Osteoblast (primary cell): ENCODE data around the gene SNUPN. TPM values are rescaled to one million over a fixed set of nuclear protein-coding genes. Genes with fewer than 3 reads are reported as not detected.

Experiments
- DNase-seq: peaks from one replicate; pipeline ENCODE4 v3.0.0; 2011; ENCODE audit warnings: low spot score, mixed read lengths; ENCODE audit not compliant: insufficient read length; ENCODE audit errors: missing footprints
- H2AFZ ChIP-seq: 2 replicates; pipeline ENCODE4 v1.6.0; 2011; ENCODE audit warnings: mild to moderate bottlenecking, low read length
- H3K27ac ChIP-seq: 2 replicates; pipeline ENCODE4 v1.5.1; 2011; ENCODE audit warnings: mild to moderate bottlenecking, low read depth, low read length, moderate library complexity
- H3K27me3 ChIP-seq: 2 replicates; pipeline ENCODE4 v1.6.0; 2012; ENCODE audit warnings: mild to moderate bottlenecking, control low read depth, inconsistent platforms, low read length, moderate library complexity; ENCODE audit not compliant: insufficient read depth
- H3K36me3 ChIP-seq: 2 replicates; pipeline ENCODE4 v1.5.1; 2011; ENCODE audit warnings: mild to moderate bottlenecking, low read length, control low read depth, moderate library complexity; ENCODE audit not compliant: insufficient read depth
- H3K4me1 ChIP-seq: 2 replicates; pipeline ENCODE4 v1.5.1; 2011; ENCODE audit warnings: mild to moderate bottlenecking, low read length, control low read depth, moderate library complexity; ENCODE audit not compliant: insufficient read depth
- H3K4me2 ChIP-seq: 2 replicates; pipeline ENCODE4 v1.6.0; 2011; ENCODE audit warnings: mild to moderate bottlenecking, low read length; ENCODE audit not compliant: insufficient read depth
- H3K4me3 ChIP-seq: fragments of 200-600 bp; sonication (generic); 3 replicates; pipeline ENCODE4 v1.5.1; 2012; ENCODE audit warnings: mild to moderate bottlenecking, low read length, inconsistent platforms; ENCODE audit not compliant: insufficient read depth
- H3K79me2 ChIP-seq: 2 replicates; pipeline ENCODE4 v1.6.0; 2012; ENCODE audit warnings: mild to moderate bottlenecking, low read length, control low read depth, inconsistent platforms; ENCODE audit not compliant: insufficient read depth
- H3K9me3 ChIP-seq: 2 replicates; pipeline ENCODE4 v1.5.1; 2011; ENCODE audit warnings: low read depth, low read length, control low read depth
- H4K20me1 ChIP-seq: 2 replicates; pipeline ENCODE4 v1.6.0; 2012; ENCODE audit warnings: mild to moderate bottlenecking, low read length, control low read depth; ENCODE audit not compliant: insufficient read depth
- CTCF ChIP-seq: IDR thresholded peaks from 2 replicates; pipeline ENCODE4 v1.5.1; 2011; ENCODE audit warnings: mild to moderate bottlenecking, low read depth, low read length, moderate library complexity; ENCODE audit errors: extremely low read depth
- total RNA-seq: library from RNA; depleted of rRNA; stranded (reverse); fragments of >200 nt; gene quantifications from 2 replicates; pipeline ENCODE4 v1.2.3, GENCODE V29; 2012

SNUPN gene
- total RNA-seq, 1 donor, result 30.4 TPM

- peaks cover 8% of the 10 kb centered on the region for H3K79me2 ChIP-seq
- H3K4me2 ChIP-seq, result no peak overlapping the region
- H3K27me3 ChIP-seq, result no peaks in the 10 kb centered on the region
- no peak overlapping the region for H2AFZ ChIP-seq
- no peak overlapping the region for H3K4me3 ChIP-seq
- H3K36me3 ChIP-seq, result no peaks in the 10 kb centered on the region
- no peak overlapping the region for H3K27ac ChIP-seq
- no peaks in the 10 kb centered on the region for H4K20me1 ChIP-seq
- peaks cover 56% of the 10 kb centered on the region for H3K4me1 ChIP-seq
- no peak for TF ChIP-seq CTCF
- DNase-seq, result peak; percentile 81
- no peaks in the 10 kb centered on the region for H3K9me3 ChIP-seq
Measured at GRCh38 chr15:75669191-75669878, 43.8 kb upstream of the SNUPN start.

GRCh38 chr15:75666823-75667501 lies 41.4 kb upstream of the SNUPN start:
- peak overlapping the region; percentile 54 for H3K4me2 ChIP-seq
- peak overlapping the region; percentile 99 for H3K27ac ChIP-seq
- DNase-seq, result peak; percentile 99
- TF ChIP-seq CTCF, result peak; percentile 4
- peaks cover 23% of the 10 kb centered on the region for H3K79me2 ChIP-seq
- H3K9me3 ChIP-seq, result no peaks in the 10 kb centered on the region
- no peaks in the 10 kb centered on the region for H4K20me1 ChIP-seq
- no peaks in the 10 kb centered on the region for H3K36me3 ChIP-seq
- no peak overlapping the region for H2AFZ ChIP-seq
- H3K27me3 ChIP-seq, result no peaks in the 10 kb centered on the region
- H3K4me1 ChIP-seq, result peaks cover 34% of the 10 kb centered on the region
- H3K4me3 ChIP-seq, result peak overlapping the region; percentile 13

GRCh38 chr15:75663931-75664421 lies 38.5 kb upstream of the SNUPN start:
- Histone ChIP-seq H3K36me3 (peaks cover 9% of the 10 kb centered on the region), H4K20me1 (peaks cover 9% of the 10 kb centered on the region), H3K27ac (peak overlapping the region; percentile 99), H3K9me3 (no peaks in the 10 kb centered on the region), H3K27me3 (no peaks in the 10 kb centered on the region), H3K79me2 (peaks cover 35% of the 10 kb centered on the region), H3K4me3 (no peak overlapping the region), H2AFZ (no peak overlapping the region), H3K4me2 (no peak overlapping the region), H3K4me1 (peaks cover 42% of the 10 kb centered on the region)
- TF ChIP-seq CTCF, result no peak
- DNase-seq, result peak; percentile 76
